Liver (tissue), 9 donors: ENCODE data around the gene SALL1. TPM values are rescaled to one million over a fixed set of nuclear protein-coding genes. Genes with fewer than 3 reads are reported as not detected.
A peak's percentile ranks its signal among the peaks of the same experiment; 100 is the strongest.

Experiments used
- DNase-seq: peaks from one replicate; pipeline ENCODE4 v3.0.0-alpha.2; 2017; ENCODE audit warnings: low spot score
- H3K27ac ChIP-seq, 2 donors: one replicate each; pipeline ENCODE4 v1.7.0; 2013; ENCODE audit warnings: inconsistent platforms in 2 of 2, low read length in 2 of 2, control low read depth in 1 of 2, low read depth in 1 of 2, mild to moderate bottlenecking in 1 of 2
- H3K27me3 ChIP-seq, 4 donors: one replicate each; pipeline versions ENCODE4 v1.6.1 to v1.7.0; 2013; ENCODE audit warnings: low read length in 3 of 4, inconsistent platforms in 1 of 4, mild to moderate bottlenecking in 1 of 4, moderate library complexity in 1 of 4; ENCODE audit not compliant: control insufficient read depth in 4 of 4, insufficient read depth in 4 of 4
- H3K36me3 ChIP-seq, 4 donors: one replicate each; pipeline versions ENCODE4 v1.6.1 to v1.7.0; 2013; ENCODE audit warnings: low read length in 3 of 4, mild to moderate bottlenecking in 3 of 4, low read depth in 1 of 4, moderate library complexity in 1 of 4; ENCODE audit not compliant: control insufficient read depth in 4 of 4, insufficient read depth in 3 of 4
- H3K4me1 ChIP-seq, 4 donors: one replicate each; pipeline versions ENCODE4 v1.6.1 to v1.7.0; 2013; ENCODE audit warnings: low read length in 3 of 4, mild to moderate bottlenecking in 3 of 4, moderate library complexity in 1 of 4; ENCODE audit not compliant: control insufficient read depth in 4 of 4, insufficient read depth in 4 of 4
- H3K4me3 ChIP-seq, 3 donors: one replicate each; pipeline versions ENCODE4 v1.6.1 to v1.7.0; 2013; ENCODE audit warnings: low read length in 3 of 3, control low read depth in 1 of 3, low read depth in 1 of 3, mild to moderate bottlenecking in 1 of 3
- H3K9ac ChIP-seq, 2 donors: one replicate each; pipeline ENCODE4 v1.7.0; 2013; ENCODE audit warnings: low read length in 2 of 2, mild to moderate bottlenecking in 2 of 2, moderate library complexity in 2 of 2, control low read depth in 1 of 2, low read depth in 1 of 2
- H3K9me3 ChIP-seq, 4 donors: one replicate each; pipeline versions ENCODE4 v1.6.1 to v1.7.0; 2013; ENCODE audit warnings: low read length in 3 of 4; ENCODE audit not compliant: control insufficient read depth in 4 of 4
- ATF3 ChIP-seq: IDR thresholded peaks from 2 replicates; pipeline ENCODE4 v1.6.1; 2016; ENCODE audit warnings: antibody characterized with exemption
- CTCF ChIP-seq: fragments of 150-350 bp; IDR thresholded peaks from 2 replicates; pipeline ENCODE4 v1.5.1; 2017; ENCODE audit warnings: improper control_type of control experiment, low read depth, low read length; ENCODE audit not compliant: missing input control
- EGR1 ChIP-seq, 2 donors: IDR thresholded peaks; 2 replicates each; pipeline ENCODE4 v1.6.1; 2016 to 2018; ENCODE audit warnings: antibody characterized with exemption in 2 of 2, low read depth in 2 of 2
- FOXA1 ChIP-seq: IDR thresholded peaks from 2 replicates; pipeline ENCODE4 v1.6.1; 2016; ENCODE audit warnings: antibody characterized with exemption
- FOXA2 ChIP-seq: IDR thresholded peaks from 2 replicates; pipeline ENCODE4 v1.6.1; 2016; ENCODE audit warnings: antibody characterized with exemption
- GABPA ChIP-seq, 2 donors: IDR thresholded peaks in 1 of 2; conservative IDR thresholded peaks in 1 of 2; 2 replicates each; pipeline ENCODE4 v1.6.1; 2016; ENCODE audit warnings: antibody characterized with exemption in 2 of 2, mild to moderate bottlenecking in 1 of 2, moderate library complexity in 1 of 2
- HNF4A ChIP-seq, 2 donors: conservative IDR thresholded peaks; 2 replicates each; pipeline ENCODE4 v1.6.1; 2016; ENCODE audit warnings: antibody characterized with exemption in 2 of 2, mild to moderate bottlenecking in 2 of 2
- HNF4G ChIP-seq: IDR thresholded peaks from 2 replicates; pipeline ENCODE4 v1.6.1; 2016; ENCODE audit warnings: antibody characterized with exemption
- JUND ChIP-seq, 2 donors: IDR thresholded peaks; 2 replicates each; pipeline ENCODE4 v1.6.1; 2016; ENCODE audit warnings: antibody characterized with exemption in 2 of 2
- NR2F2 ChIP-seq: IDR thresholded peaks from 2 replicates; pipeline ENCODE4 v1.6.1; 2016; ENCODE audit warnings: antibody characterized with exemption
- RAD21 ChIP-seq, 2 donors: IDR thresholded peaks; 2 replicates each; pipeline ENCODE4 v1.6.1; 2016; ENCODE audit warnings: antibody characterized with exemption in 2 of 2, mild to moderate bottlenecking in 2 of 2
- REST ChIP-seq: IDR thresholded peaks from 2 replicates; pipeline ENCODE4 v1.6.1; 2016; ENCODE audit warnings: antibody characterized with exemption, mild to moderate bottlenecking
- SP1 ChIP-seq: IDR thresholded peaks from 2 replicates; pipeline ENCODE4 v1.6.1; 2018; ENCODE audit warnings: antibody characterized with exemption, mild to moderate bottlenecking
- TAF1 ChIP-seq: conservative IDR thresholded peaks from 2 replicates; pipeline ENCODE4 v1.6.1; 2016; ENCODE audit warnings: antibody characterized with exemption, mild to moderate bottlenecking
- YY1 ChIP-seq: IDR thresholded peaks from 2 replicates; pipeline ENCODE4 v1.6.1; 2016; ENCODE audit warnings: antibody characterized with exemption, mild to moderate bottlenecking
- ZBTB33 ChIP-seq: IDR thresholded peaks from 2 replicates; pipeline ENCODE4 v1.6.1; 2016; ENCODE audit warnings: antibody characterized with exemption
- WGBS: extraction: QIAGEN DNeasy Blood & Tissue Kit; methylation state at CpG from one replicate; pipeline ENCODE4 v1.1.7; 2013; 5-methylcytosine and 5-hydroxymethylcytosine counted together
- polyA plus RNA-seq, 2 donors: library from polyadenylated mRNA; stranded (reverse) in 1 of 2; unstranded in 1 of 2; fragments of 200-250 nt in 1 of 2; fragments of >200 nt in 1 of 2; fragmentation: Nextera tagmentation in 1 of 2; extraction: Ambion mirVana in 1 of 2; gene quantifications; one replicate each; pipeline versions ENCODE4 v1.2.1 to v1.2.3, GENCODE V29; 2013 to 2015
- total RNA-seq, 2 donors: library from RNA; depleted of rRNA; stranded (reverse); fragments of >200 nt; gene quantifications; one replicate each; pipeline ENCODE4 v1.2.3, GENCODE V29; 2014
- donor health status: healthy.
- donor health status: healthy.
- donor health status: healthy.
- donor health status: healthy.
- donor health status: healthy.

Gene SALL1
- total and polyA plus RNA-seq, 4 donors, result 1.8 to 13.4 (median 11.7) TPM

DNA sequence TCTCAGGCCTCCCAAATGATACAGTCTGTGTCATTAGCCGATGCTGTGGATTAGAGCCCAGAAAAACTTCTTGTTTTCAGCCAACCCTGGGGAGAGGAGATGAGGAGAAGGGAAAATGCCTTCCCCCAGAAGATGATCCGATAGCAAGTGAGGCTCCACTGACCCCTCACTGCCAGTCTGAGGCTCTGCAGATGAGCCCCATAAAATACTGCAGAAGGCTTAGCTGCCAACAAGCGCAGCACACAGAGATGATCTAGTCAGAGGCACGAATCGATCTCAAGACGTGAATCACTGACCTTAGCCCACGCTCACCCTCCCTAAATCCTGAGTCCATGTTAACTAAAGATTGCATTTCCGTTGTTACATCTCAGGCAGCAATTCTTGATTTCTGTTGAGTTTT, 31.5 kb downstream of the SALL1 start:
- Histone ChIP-seq H3K27ac (peak overlapping the region; percentile 32 to 80), H3K36me3 (no peaks in the 10 kb centered on the region), H3K27me3 (no peaks in the 10 kb centered on the region), H3K4me3 (peak overlapping the region in 2 of 3 donors; percentile 1 to 39), H3K9me3 (no peaks in the 10 kb centered on the region), H3K4me1 (peaks cover 2 to 78% (median 45%) of the 10 kb centered on the region in 4 donors), H3K9ac (peak overlapping the region in 1 of 2 donors; percentile 54)
- DNase-seq, result no peak
- no peak for TF ChIP-seq HNF4A (conservative IDR thresholded peaks at IDR 0.05)
- no peak for TF ChIP-seq EGR1 (IDR thresholded peaks at IDR 0.05; ENCODE audit: low read depth in 2 of 2)
- TF ChIP-seq CTCF, result no peak
- TF ChIP-seq HNF4G, result no peak
- no peak for TF ChIP-seq GABPA (IDR thresholded peaks at IDR 0.05 in 1 of 2, conservative IDR thresholded peaks at IDR 0.05 in 1 of 2)
- 26% methylated on average over 8 of the region's 8 CpGs for WGBS

DNA sequence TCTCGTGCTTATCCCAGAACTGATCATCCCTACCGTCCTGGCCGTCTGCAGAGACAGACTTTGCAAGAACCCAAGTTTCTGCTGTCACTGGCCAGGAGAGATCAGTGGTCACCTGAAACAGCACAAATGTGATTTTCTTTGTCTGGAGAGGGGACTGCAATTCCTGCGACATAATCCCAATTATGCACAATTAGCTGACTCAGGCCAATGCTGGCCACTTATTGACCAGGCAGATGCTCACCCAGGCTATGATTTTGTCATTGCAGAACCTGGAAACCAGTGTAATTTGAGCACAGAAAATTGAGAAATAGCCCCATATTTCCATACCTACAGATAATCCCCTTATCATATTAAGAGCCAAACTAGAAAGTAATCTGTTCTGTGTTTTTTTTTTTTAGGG, 34.7 kb downstream of the SALL1 start:
- H3K27me3 ChIP-seq, result no peaks in the 10 kb centered on the region
- no peak overlapping the region for H3K4me3 ChIP-seq
- DNase-seq, result no peak
- TF ChIP-seq HNF4A (conservative IDR thresholded peaks at IDR 0.05) (no peak), FOXA2 (no peak), JUND (IDR thresholded peaks at IDR 0.05) (no peak), REST (no peak), HNF4G (no peak), YY1 (no peak), EGR1 (IDR thresholded peaks at IDR 0.05; ENCODE audit: low read depth in 2 of 2) (no peak), ATF3 (no peak), FOXA1 (no peak), SP1 (no peak), TAF1 (no peak), GABPA (IDR thresholded peaks at IDR 0.05 in 1 of 2, conservative IDR thresholded peaks at IDR 0.05 in 1 of 2) (no peak), NR2F2 (no peak), ZBTB33 (no peak), RAD21 (IDR thresholded peaks at IDR 0.05) (no peak)
- no peak overlapping the region for H3K9ac ChIP-seq
- H3K27ac ChIP-seq, result peak overlapping the region in 1 of 2 donors; percentile 55
- H3K36me3 ChIP-seq, result no peaks in the 10 kb centered on the region
- no peaks in the 10 kb centered on the region for H3K9me3 ChIP-seq
- WGBS, result 20% methylated on average over 4 of the region's 4 CpGs
- peaks cover 5 to 69% (median 36%) of the 10 kb centered on the region in 4 donors for H3K4me1 ChIP-seq
